H54 (cell line): ENCODE results near the gene FFAR1.
"Not testable (repeated sequence)": the region's sequence is repeated elsewhere in the genome, so short reads cannot be mapped to it uniquely, and the experiment has no call there.

Experiments
- DNase-seq: peaks from one replicate; pipeline ENCODE4 v3.0.0; 2011; ENCODE audit warnings: low spot score, mixed read lengths; ENCODE audit not compliant: insufficient read length
- FAIRE-seq: peaks from 3 replicates; lab custom pipeline; 2011; peaks lifted over from hg19 to GRCh38; lab: Jason Lieb, UNC
- POLR2A ChIP-seq: IDR thresholded peaks from 2 replicates; pipeline ENCODE4 v1.6.1; 2011; ENCODE audit warnings: low read depth, mild to moderate bottlenecking, low read length

The FFAR1 gene

GRCh38 chr19:35353635-35354034 lies 5.9 kb downstream of the FFAR1 start:
- no peak for FAIRE-seq
- DNase-seq, result no peak
- TF ChIP-seq POLR2A, result no peak

DNA sequence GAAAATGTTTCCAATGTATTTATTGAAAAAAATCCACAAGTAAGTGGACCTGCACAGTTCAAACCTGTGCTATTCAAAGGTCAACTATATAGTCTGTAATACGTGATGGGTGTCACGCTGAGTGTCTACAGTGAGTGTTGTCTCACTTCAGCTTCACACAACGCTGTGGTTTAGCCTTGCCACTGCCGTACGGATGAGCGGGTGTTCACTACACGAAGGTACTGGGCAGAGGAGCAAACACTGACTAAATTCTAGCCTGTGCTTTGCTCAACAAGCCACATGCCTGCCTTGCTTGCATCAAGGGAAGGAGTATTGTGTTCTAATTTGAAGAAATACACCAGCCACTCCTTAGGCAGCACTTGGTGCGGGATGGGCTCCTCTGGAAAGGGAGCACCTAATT lies 7.2 kb downstream of the FFAR1 start:
- FAIRE-seq, result no peak
- TF ChIP-seq POLR2A, result no peak
- no peak for DNase-seq

DNA sequence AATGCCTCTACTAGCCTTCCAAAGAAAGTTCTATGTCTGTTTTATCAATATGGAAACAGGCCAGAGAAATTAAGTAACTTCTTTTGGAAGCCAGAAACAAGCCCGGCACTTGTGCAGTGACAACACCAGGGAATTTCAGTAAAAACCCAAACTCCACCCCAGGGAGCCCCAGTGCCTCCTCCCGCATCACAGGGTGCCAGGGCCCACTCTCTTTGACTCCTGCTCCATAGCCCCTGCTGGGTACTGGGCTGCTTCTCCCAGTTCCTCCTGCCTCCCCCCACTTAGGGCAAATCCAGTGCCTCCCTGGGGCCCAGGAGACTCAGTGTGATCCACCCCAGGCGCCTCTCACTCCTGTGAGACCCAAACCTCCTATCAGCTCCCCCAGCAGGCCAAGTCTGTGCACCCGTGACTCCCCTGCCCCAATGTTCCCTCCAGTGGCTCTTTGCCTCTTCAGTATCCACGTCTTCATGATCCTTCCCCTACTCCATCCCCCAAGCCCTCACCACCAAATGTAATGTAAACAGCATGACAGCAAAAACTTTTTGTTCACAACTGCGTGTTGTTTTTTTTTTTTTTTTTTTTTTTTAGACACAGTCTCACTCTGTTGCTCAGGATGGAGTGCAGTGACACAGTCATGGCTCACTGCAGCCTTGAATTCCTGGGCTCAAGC lies 8.2 kb downstream of the FFAR1 start:
- no peak for FAIRE-seq
- no peak for DNase-seq
- no peak for TF ChIP-seq POLR2A

DNA sequence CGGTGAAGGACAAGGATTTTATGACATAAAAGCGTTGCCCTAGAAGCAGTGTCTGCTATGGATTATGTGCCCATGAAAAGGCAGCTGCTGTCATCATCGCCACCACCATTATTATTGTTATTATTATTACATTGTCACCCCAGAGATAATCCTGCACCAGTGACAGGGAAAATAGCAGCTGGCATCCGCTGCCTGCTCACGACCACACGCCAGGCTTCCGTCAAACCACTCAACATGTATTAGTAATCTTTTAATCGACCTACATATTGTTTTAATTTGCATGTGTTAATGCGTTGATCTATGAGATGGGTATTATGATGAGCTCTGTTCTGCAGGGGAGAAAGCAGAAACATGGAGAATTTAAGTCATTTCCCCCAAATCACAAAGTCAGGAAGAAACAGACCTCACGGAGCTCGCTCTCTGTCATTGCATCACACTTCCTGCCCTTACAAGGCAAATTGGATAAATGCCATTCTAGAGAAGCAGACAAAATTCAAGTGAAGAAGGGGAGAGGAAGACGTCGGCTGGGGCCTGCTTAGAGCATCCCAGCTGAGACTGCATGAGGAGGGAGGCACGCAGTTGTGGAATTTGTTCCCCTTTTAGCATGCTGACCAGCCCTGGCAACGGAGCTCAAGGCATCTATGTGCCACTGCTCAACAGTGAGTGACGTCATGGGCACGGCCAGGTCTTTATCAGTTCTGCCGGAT lies 10.3 kb downstream of the FFAR1 start, which contains the start of gene FFAR3:
Gene FFAR3 (plus strand): TSS at position 594 of the 707 bp plus-strand sequence. CDS start 431 bp downstream, outside the sequence.
- DNase-seq (no peak), FAIRE-seq (no peak)
- TF ChIP-seq POLR2A, result no peak

DNA sequence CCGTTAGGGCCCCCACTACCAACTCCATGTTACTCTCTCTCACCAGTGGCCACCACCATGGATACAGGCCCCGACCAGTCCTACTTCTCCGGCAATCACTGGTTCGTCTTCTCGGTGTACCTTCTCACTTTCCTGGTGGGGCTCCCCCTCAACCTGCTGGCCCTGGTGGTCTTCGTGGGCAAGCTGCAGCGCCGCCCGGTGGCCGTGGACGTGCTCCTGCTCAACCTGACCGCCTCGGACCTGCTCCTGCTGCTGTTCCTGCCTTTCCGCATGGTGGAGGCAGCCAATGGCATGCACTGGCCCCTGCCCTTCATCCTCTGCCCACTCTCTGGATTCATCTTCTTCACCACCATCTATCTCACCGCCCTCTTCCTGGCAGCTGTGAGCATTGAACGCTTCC lies 11.1 kb downstream of the FFAR1 start:
- DNase-seq, FAIRE-seq: not testable (repeated sequence)

DNA sequence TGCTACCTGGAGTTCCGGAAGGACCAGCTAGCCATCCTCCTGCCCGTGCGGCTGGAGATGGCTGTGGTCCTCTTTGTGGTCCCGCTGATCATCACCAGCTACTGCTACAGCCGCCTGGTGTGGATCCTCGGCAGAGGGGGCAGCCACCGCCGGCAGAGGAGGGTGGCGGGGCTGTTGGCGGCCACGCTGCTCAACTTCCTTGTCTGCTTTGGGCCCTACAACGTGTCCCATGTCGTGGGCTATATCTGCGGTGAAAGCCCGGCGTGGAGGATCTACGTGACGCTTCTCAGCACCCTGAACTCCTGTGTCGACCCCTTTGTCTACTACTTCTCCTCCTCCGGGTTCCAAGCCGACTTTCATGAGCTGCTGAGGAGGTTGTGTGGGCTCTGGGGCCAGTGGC lies 11.7 kb downstream of the FFAR1 start:
- DNase-seq, FAIRE-seq: not testable (repeated sequence)

DNA sequence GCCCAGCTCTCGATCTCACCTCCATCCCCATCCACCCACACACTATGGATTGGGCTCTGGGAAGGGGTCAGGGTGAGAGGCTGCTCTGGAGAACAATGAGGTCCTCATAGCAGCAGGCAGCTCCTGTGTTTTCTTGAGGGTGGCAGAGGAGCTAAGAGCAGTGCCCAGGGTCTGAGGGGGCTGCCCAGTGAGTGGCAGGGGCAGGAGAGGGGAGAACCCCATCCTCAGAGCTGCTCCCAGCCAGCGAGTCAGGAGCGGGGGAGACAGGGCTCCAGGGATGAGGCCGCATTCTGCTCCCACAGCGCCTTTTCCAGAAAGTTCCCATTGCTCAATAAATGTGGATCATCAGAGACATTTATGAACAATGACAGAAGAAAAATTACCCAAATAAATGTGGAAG lies 12.4 kb downstream of the FFAR1 start:
- FAIRE-seq, DNase-seq: not testable (repeated sequence)

DNA sequence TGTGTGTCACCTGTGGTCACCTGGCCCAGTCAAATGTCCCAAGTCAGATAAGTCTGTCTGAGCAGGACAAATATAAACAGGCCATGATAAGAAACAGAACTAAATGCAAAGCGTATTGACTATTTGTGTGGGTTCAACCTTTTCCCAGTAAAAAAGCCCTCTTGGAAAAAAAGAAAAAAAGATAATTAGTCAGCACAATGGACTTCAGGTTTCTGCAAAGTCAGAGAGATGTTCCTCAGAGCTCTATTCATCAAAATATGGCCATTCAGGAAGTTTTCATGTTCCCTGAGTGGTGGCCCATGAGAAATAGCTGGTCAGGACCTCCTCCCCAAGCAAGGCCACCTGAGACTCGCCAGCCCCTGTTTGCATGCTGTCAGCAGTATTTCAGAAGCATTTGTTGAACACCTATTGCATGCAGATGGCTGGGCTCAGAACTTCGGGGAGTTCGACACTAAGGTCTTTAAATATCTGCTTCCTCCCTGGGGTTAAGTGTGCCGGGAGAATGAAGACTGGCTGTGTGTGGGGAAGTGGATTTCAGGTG lies 13.2 kb downstream of the FFAR1 start:
- no peak for TF ChIP-seq POLR2A
- FAIRE-seq, result no peak
- no peak for DNase-seq

GRCh38 chr19:35362261-35363000 lies 14.7 kb downstream of the FFAR1 start:
- no peak for TF ChIP-seq POLR2A
- FAIRE-seq, result no peak

DNA sequence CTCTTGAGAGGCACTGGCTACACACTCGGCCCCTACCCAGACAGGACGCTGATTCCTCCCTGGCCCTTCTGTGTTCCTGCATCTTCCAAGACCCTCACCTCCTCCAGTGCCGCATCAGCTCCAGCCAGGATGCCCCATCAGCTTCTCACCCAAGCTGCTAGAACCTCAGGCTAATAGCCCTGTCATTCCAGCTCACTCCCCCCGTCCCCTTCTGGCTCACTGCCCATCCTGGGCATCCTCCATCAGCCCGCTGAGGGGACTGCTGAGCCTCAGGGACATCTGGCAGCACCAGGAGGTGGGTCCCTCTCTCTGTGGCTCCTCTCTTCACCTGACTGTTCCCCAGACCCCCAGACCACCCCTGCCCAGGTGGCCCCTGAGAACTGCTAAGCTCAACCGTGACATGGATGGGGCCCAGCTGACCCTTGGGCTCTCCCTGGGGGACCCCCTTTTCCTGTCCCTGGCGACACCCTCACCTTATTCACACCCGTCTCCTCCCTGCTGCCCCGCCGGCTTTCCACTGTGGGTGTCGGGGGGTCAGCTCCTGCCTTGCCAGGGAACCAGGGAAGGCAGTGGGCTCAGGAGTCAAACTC lies 15.4 kb downstream of the FFAR1 start:
- no peak for TF ChIP-seq POLR2A
- DNase-seq (no peak), FAIRE-seq (no peak)

More at GRCh38 chr19:35362261-35363000, 14.7 kb downstream of the FFAR1 start:
- DNase-seq, result no peak

DNA sequence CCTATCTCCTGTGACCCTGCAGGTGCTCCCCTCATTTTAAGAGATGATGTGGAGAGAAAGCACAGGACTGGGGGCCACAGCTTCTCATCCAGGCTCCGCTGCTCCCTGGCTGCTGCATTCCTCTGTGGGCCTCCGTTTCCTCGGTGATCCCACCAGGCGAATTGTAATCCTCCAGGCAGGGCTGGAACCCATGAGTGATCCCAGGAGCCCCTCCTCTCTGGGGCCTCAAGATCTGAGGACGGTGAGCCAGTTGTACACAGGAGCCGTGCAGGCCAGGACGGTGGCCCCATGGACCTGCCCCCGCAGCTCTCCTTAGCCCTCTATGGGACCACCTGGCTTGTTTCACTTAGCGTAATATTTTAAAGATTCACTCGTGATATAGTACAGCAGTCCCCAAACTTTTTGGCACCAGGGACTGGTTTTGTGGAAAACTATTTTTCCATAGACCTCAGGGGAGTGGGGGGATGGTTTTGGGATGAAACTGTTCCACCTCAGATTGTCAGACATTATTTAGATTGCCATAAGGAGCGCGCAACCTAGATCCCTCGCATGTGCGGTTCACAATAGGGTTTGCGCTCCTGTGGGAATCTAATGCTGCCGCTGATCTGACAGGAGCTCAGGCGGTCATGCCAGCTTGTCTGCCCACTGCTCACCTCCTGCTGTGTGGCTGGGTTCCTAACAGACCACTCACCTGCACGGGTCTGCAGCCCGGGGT lies 16.2 kb downstream of the FFAR1 start:
- FAIRE-seq, result no peak
- no peak for DNase-seq
- no peak for TF ChIP-seq POLR2A

- TF ChIP-seq POLR2A, result no peak
- DNase-seq, result no peak
- no peak for FAIRE-seq
Observed at GRCh38 chr19:35365303-35365702, 17.6 kb downstream of the FFAR1 start.

- no peak for FAIRE-seq
- no peak for TF ChIP-seq POLR2A
Observed at GRCh38 chr19:35368378-35368777, 20.7 kb downstream of the FFAR1 start.

GRCh38 chr19:35369522-35369921 lies 21.8 kb downstream of the FFAR1 start:
- DNase-seq (no peak), FAIRE-seq (no peak)
- no peak for TF ChIP-seq POLR2A

More at GRCh38 chr19:35368378-35368777, 20.7 kb downstream of the FFAR1 start:
- DNase-seq, result no peak
